Embryonic facial prominence (tissue), 1 donor: ENCODE measurements around the gene LRRC27.

Experiments used
- DNase-seq: peaks from one replicate; pipeline ENCODE4 v3.0.0-alpha.2; 2016; ENCODE audit errors: extremely low spot score

LRRC27 gene

GRCh38 chr10:132425029-132425756 is 93.2 kb downstream of the LRRC27 start:
- no peak for DNase-seq

DNA sequence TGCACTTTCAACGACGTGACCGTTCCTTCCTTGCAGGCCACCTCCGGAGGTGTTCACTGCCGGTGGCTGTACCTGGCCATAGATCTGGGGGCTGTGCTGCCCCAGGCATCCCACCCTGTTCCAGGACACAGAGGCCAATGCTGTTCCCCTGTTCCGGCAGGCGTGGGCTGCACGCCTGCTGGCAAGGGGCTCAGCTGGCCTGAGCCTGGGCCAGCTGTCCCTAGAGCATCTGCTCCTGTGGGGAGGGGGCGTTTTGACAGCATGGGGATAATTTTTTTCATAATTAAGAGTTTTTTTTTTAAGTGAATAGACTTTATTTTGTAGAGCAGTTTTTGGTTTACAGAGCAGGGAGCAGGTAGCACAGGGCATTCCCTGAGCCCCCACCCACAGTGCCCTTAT is 93.8 kb downstream of the LRRC27 start:
- no peak for DNase-seq

- no peak for DNase-seq
These were observed 95.2 kb downstream of the LRRC27 start for GRCh38 chr10:132427006-132427771.

DNA sequence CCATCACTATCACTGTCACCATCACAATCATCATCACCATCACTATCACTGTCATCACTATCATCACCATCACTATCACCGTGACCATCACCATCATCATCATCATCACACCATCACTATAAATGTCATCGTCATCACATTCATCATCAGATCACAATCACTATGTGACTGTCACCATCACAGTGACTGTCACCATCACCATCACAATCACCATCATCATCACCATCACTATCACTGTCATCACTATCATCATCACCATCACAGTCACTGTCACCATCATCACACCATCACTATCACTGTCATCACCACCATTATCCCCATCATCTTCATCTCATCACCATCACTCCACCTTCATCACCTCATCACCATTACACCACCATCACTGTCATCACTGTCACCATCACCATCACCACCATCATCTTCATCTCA is 96.0 kb downstream of the LRRC27 start:
- DNase-seq = no peak

GRCh38 chr10:132428486-132428995 is 96.5 kb downstream of the LRRC27 start:
- DNase-seq = no peak
